Body of pancreas (tissue), 4 donors: ENCODE results near the gene P3H4. TPM values are rescaled to one million over a fixed set of nuclear protein-coding genes. Genes with fewer than 3 reads are reported as not detected.

Experiments
- ATAC-seq: fragments of 150-250 bp; one replicate; pipeline ENCODE4 v1.9.1; 2016
- DNase-seq, 4 donors: peaks; one replicate each; pipeline ENCODE4 v3.0.0-alpha.2; 2019
- H3K27ac ChIP-seq, 4 donors: fragments of 200-600 bp; sonication (generic); 1 replicate in 3 of 4; 2 replicates in 1 of 4; pipeline versions ENCODE4 v1.5.1 to v1.6.1; 2016 to 2019; ENCODE audit warnings: mild to moderate bottlenecking in 1 of 4, mixed read lengths in 1 of 4, moderate library complexity in 1 of 4
- H3K27me3 ChIP-seq, 2 donors: fragments of 200-600 bp; sonication (generic); one replicate each; pipeline ENCODE4 v1.6.0; 2016; ENCODE audit warnings: mild to moderate bottlenecking in 1 of 2
- H3K36me3 ChIP-seq, 2 donors: fragments of 200-600 bp; sonication (generic); replicated peaks in 1 of 2; 2 replicates each; pipeline ENCODE4 v1.5.1; 2016; ENCODE audit warnings: low read depth in 2 of 2; ENCODE audit not compliant: insufficient read depth in 1 of 2
- H3K4me1 ChIP-seq: fragments of 200-600 bp; sonication (generic); one replicate; pipeline ENCODE4 v1.6.0; 2016
- H3K4me3 ChIP-seq, 2 donors: fragments of 200-600 bp; sonication (generic); 1 replicate in 1 of 2; 2 replicates in 1 of 2; pipeline ENCODE4 v1.5.1; 2016 to 2019
- H3K9me3 ChIP-seq, 3 donors: fragments of 200-600 bp; sonication (generic); 1 replicate in 2 of 3; 2 replicates in 1 of 3; pipeline ENCODE4 v1.5.1; 2016
- CTCF ChIP-seq, 7 experiments: fragments of 450-650 bp in 4 of 7; fragments of 200-600 bp in 3 of 7; sonication (generic) in 3 of 7; IDR thresholded peaks; one replicate each; pipeline ENCODE4 v1.5.1; 2016 to 2019; ENCODE audit warnings: antibody characterized with exemption in 7 of 7
- POLR2A ChIP-seq, 3 donors: fragments of 450-650 bp; IDR thresholded peaks; one replicate each; pipeline ENCODE4 v1.6.1; 2016; ENCODE audit warnings: antibody characterized with exemption in 3 of 3, mild to moderate bottlenecking in 2 of 3
- WGBS, 2 donors: methylation state at CpG; one replicate each; pipeline ENCODE4 v1.1.5; 2017; 5-methylcytosine and 5-hydroxymethylcytosine counted together
- intact Hi-C: fragments of 100-400 bp; cut with DNase I; formaldehyde crosslinking; loops from one replicate; pipeline ENCODE4 v1.15.1; 2023
- total RNA-seq, 2 donors: library from RNA; depleted of rRNA; stranded (reverse); fragments of >200 nt; gene quantifications; one replicate each; pipeline ENCODE4 v1.1.0, GENCODE V29; 2016

The P3H4 gene
- total RNA-seq, 2 donors from 2014 or later, result 18.4 to 22.7 TPM

GRCh38 chr17:41784207-41784744, 27.5 kb downstream of the P3H4 start:
- intact Hi-C loops, result no loop called here
- DNase-seq, result peak; percentile 38 to 71 (median 64)
- no peak for ATAC-seq
- Histone ChIP-seq H3K27ac (peak overlapping the region; percentile 31 to 97 (median 95)), H3K4me3 (no peak overlapping the region), H3K9me3 (no peaks in the 10 kb centered on the region), H3K4me1 (peaks cover 56% of the 10 kb centered on the region), H3K36me3 (no peaks in the 10 kb centered on the region), H3K27me3 (no peaks in the 10 kb centered on the region)
- 21 to 55% methylated on average over 3 to 6 of the region's 6 CpGs for WGBS, 2 donors
- TF ChIP-seq CTCF (IDR thresholded peaks at IDR 0.05) (no peak), POLR2A (IDR thresholded peaks at IDR 0.05) (peak in 1 of 3 donors; percentile 26)

- WGBS, 2 donors, result 40 to 42% methylated on average over 4 of the region's 4 CpGs
- peaks cover 69% of the 10 kb centered on the region for H3K4me1 ChIP-seq
- DNase-seq, result peak in 3 of 4 donors; percentile 34 to 48 (median 39)
Observed at GRCh38 chr17:41782142-41782541, 29.6 kb downstream of the P3H4 start.

GRCh38 chr17:41781404-41782110, 30.2 kb downstream of the P3H4 start:
- no peak overlapping the region for H3K4me3 ChIP-seq
- ATAC-seq (no peak), DNase-seq (no peak)
- H3K4me1 ChIP-seq, result peaks cover 72% of the 10 kb centered on the region
- intact Hi-C loops, result no loop called here
- no peaks in the 10 kb centered on the region for H3K9me3 ChIP-seq
- H3K36me3 ChIP-seq, result no peaks in the 10 kb centered on the region
- 77 to 79% methylated on average over 13 of the region's 13 CpGs for WGBS, 2 donors
- peak overlapping the region in 3 of 4 donors; percentile 29 to 97 (median 95) for H3K27ac ChIP-seq
- H3K27me3 ChIP-seq, result no peaks in the 10 kb centered on the region
- TF ChIP-seq POLR2A (IDR thresholded peaks at IDR 0.05) (no peak), CTCF (IDR thresholded peaks at IDR 0.05) (no peak)

More at GRCh38 chr17:41782142-41782541, 29.6 kb downstream of the P3H4 start:
- H3K9me3 ChIP-seq, result no peaks in the 10 kb centered on the region
- H3K36me3 ChIP-seq, result no peaks in the 10 kb centered on the region
- TF ChIP-seq POLR2A (IDR thresholded peaks at IDR 0.05) (no peak), CTCF (IDR thresholded peaks at IDR 0.05) (peak in 1 of 7 experiments; percentile 5)
- no peak overlapping the region for H3K4me3 ChIP-seq
- peak overlapping the region in 3 of 4 donors; percentile 29 to 97 (median 95) for H3K27ac ChIP-seq
- H3K27me3 ChIP-seq, result no peaks in the 10 kb centered on the region
- no peak for ATAC-seq
- intact Hi-C loops, result no loop called here

- peak overlapping the region in 1 of 4 donors; percentile 9 for H3K27ac ChIP-seq
- ATAC-seq, result no peak
- WGBS, 2 donors, result 92% methylated on average over 1 of the region's 1 CpG; no CpG with 5 or more reads in 1 of the 2 donors
Observed at GRCh38 chr17:41779954-41780353, 31.8 kb downstream of the P3H4 start.

GRCh38 chr17:41777574-41778188, 34.1 kb downstream of the P3H4 start:
- Histone ChIP-seq H3K27ac (peak overlapping the region; percentile 86 to 91 (median 87)), H3K36me3 (no peaks in the 10 kb centered on the region)
- ATAC-seq, result peak; percentile 69

More at GRCh38 chr17:41779954-41780353, 31.8 kb downstream of the P3H4 start:
- Histone ChIP-seq H3K4me3 (no peak overlapping the region), H3K27me3 (no peaks in the 10 kb centered on the region), H3K4me1 (peaks cover 76% of the 10 kb centered on the region), H3K36me3 (no peaks in the 10 kb centered on the region), H3K9me3 (no peaks in the 10 kb centered on the region)
- intact Hi-C loops, result no loop called here
- no peak for TF ChIP-seq POLR2A (IDR thresholded peaks at IDR 0.05)
- no peak for DNase-seq

More at GRCh38 chr17:41777574-41778188, 34.1 kb downstream of the P3H4 start:
- peak in 4 of 7 experiments; percentile 2 to 30 (median 16) for TF ChIP-seq CTCF (IDR thresholded peaks at IDR 0.05)
- peak in 2 of 3 donors; percentile 14 to 24 for TF ChIP-seq POLR2A (IDR thresholded peaks at IDR 0.05)
- Histone ChIP-seq H3K4me1 (peaks cover 76% of the 10 kb centered on the region), H3K27me3 (no peaks in the 10 kb centered on the region), H3K9me3 (no peaks in the 10 kb centered on the region), H3K4me3 (no peak overlapping the region)
- DNase-seq, result peak; percentile 65 to 82 (median 80)
- WGBS, 2 donors, result 6 to 7% methylated on average over 12 of the region's 12 CpGs
- intact Hi-C loops, result no loop called here
